GM12878 (cell line): ENCODE data around the gene FEN1. TPM values are rescaled to one million over a fixed set of nuclear protein-coding genes. Genes with fewer than 3 reads are reported as not detected.

Experiments used
- ATAC-seq: fragments of 200-7000 bp; cut with Tn5 transposase; 3 replicates; pipeline ENCODE4 v1.9.1; 2020; ENCODE audit warnings: mild to moderate bottlenecking, moderate library complexity
- BruUV-seq: library from RNA; stranded (reverse); fragments of 400-500 nt; replicated peaks from 2 replicates; lab custom pipeline; 2021; lab: Mats Ljungman, UMichigan
- CTCF ChIA-PET: fragments of 300-600 bp; sonication (Branson Sonifier 250); formaldehyde crosslinking; extraction: SDS; loops from one replicate; lab custom pipeline; 2021; ENCODE audit warnings: inconsistent platforms; lab: Yijun Ruan, JAX
- POLR2A ChIA-PET: fragments of 350-600 bp; formaldehyde crosslinking; extraction: SDS; loops from one replicate; lab custom pipeline; 2021; ENCODE audit warnings: inconsistent platforms; lab: Charles Lee
- RAD21 ChIA-PET: fragments of 300-600 bp; sonication (Branson Sonifier 250); formaldehyde crosslinking; loops from one replicate; lab custom pipeline; 2023; ENCODE audit warnings: antibody characterized with exemption; ENCODE audit not compliant: unreplicated experiment; lab: Charles Lee
- SMC1A ChIA-PET: fragments of 300-600 bp; sonication (Branson Sonifier 250); formaldehyde crosslinking; loops from one replicate; lab custom pipeline; 2023; ENCODE audit not compliant: unreplicated experiment, uncharacterized antibody; lab: Charles Lee
- DNase-seq: peaks from one replicate; pipeline ENCODE4 v3.0.0-alpha.2; 2011; ENCODE audit warnings: low read depth, low spot score
- FAIRE-seq: peaks from 3 replicates; lab custom pipeline; 2011; peaks lifted over from hg19 to GRCh38; lab: Jason Lieb, UNC
- H2AFZ ChIP-seq: 2 replicates; pipeline ENCODE4 v1.6.0; 2011; ENCODE audit warnings: low read depth, low read length, control low read depth; ENCODE audit not compliant: control insufficient read depth
- H3K27ac ChIP-seq: 2 replicates; pipeline ENCODE4 v1.5.1; 2011; ENCODE audit warnings: control low read depth; ENCODE audit not compliant: control insufficient read depth, insufficient read depth
- H3K27me3 ChIP-seq, 2 experiments: replicated peaks in 1 of 2; 2 replicates each; pipeline versions ENCODE4 v1.6.0 to v1.6.1; 2011; ENCODE audit warnings: low read length in 1 of 2; ENCODE audit not compliant: control insufficient read depth in 2 of 2, insufficient read depth in 2 of 2
- H3K36me3 ChIP-seq, 2 experiments: 2 replicates each; pipeline ENCODE4 v1.5.1; 2011; ENCODE audit warnings: low read length in 1 of 2; ENCODE audit not compliant: control insufficient read depth in 2 of 2, insufficient read depth in 2 of 2
- H3K4me1 ChIP-seq: 2 replicates; pipeline ENCODE4 v1.6.1; 2011; ENCODE audit warnings: mild to moderate bottlenecking, low read length, moderate library complexity, mixed read lengths; ENCODE audit not compliant: control insufficient read depth, insufficient read depth
- H3K4me2 ChIP-seq: 2 replicates; pipeline ENCODE4 v1.6.0; 2011; ENCODE audit warnings: control low read depth; ENCODE audit not compliant: control insufficient read depth, insufficient read depth
- H3K4me3 ChIP-seq: fragments of 200-600 bp; sonication (generic); 2 replicates; pipeline ENCODE4 v1.5.1; 2016
- H3K79me2 ChIP-seq: 2 replicates; pipeline ENCODE4 v1.6.0; 2011; ENCODE audit warnings: low read length; ENCODE audit not compliant: control insufficient read depth, insufficient read depth
- H3K9ac ChIP-seq: 2 replicates; pipeline ENCODE4 v1.8.0; 2011; ENCODE audit warnings: low read length, control low read depth, mixed read lengths; ENCODE audit not compliant: control insufficient read depth, insufficient read depth
- H3K9me3 ChIP-seq: replicated peaks from 3 replicates; pipeline ENCODE4 v1.5.1; 2011; ENCODE audit warnings: mild to moderate bottlenecking, low read length; ENCODE audit not compliant: control insufficient read depth, insufficient read depth
- H4K20me1 ChIP-seq: 2 replicates; pipeline ENCODE4 v1.6.0; 2011; ENCODE audit not compliant: control insufficient read depth, insufficient read depth
- CHD4 ChIP-seq: fragments of 200-600 bp; sonication (generic); IDR thresholded peaks from 2 replicates; pipeline ENCODE4 v1.6.1; 2016; ENCODE audit warnings: mild to moderate bottlenecking
- IRF4 ChIP-seq: IDR thresholded peaks from 2 replicates; pipeline ENCODE4 v1.6.1; 2011; ENCODE audit warnings: low read depth, low read length
- NR2C1 ChIP-seq: fragments of 450-650 bp; IDR thresholded peaks from 2 replicates; pipeline ENCODE4 v1.6.1; 2017; ENCODE audit warnings: antibody characterized with exemption, mild to moderate bottlenecking, moderate library complexity
- SIX5 ChIP-seq: IDR thresholded peaks from 2 replicates; pipeline ENCODE4 v1.6.1; 2011; ENCODE audit warnings: mild to moderate bottlenecking, low read depth, low read length, moderate library complexity; ENCODE audit not compliant: severe bottlenecking
- SMAD5 ChIP-seq: IDR thresholded peaks from 2 replicates; pipeline ENCODE4 v1.6.1; 2016; ENCODE audit warnings: antibody characterized with exemption, low read depth
- SUPT20H ChIP-seq: IDR thresholded peaks from 2 replicates; pipeline ENCODE4 v1.6.1; 2011; ENCODE audit warnings: low read depth, mild to moderate bottlenecking, low read length, moderate library complexity, borderline replicate concordance; ENCODE audit not compliant: control insufficient read depth
- TCF3 ChIP-seq: IDR thresholded peaks from 2 replicates; pipeline ENCODE4 v1.6.1; 2012; ENCODE audit warnings: low read depth, mild to moderate bottlenecking, low read length, borderline replicate concordance; ENCODE audit not compliant: insufficient read depth
- WGBS: methylation state at CpG from one replicate; pipeline ENCODE4 v1.1.6; 2016; ENCODE audit warnings: low lambda C conversion rate; ENCODE audit not compliant: insufficient replicate concordance, insufficient coverage; ENCODE audit errors: missing lambda C conversion rate; 5-methylcytosine and 5-hydroxymethylcytosine counted together
- in situ Hi-C: fragments of 300-500 bp; cut with MboI; formaldehyde crosslinking; loops from 9 replicates; pipeline ENCODE4 v1.14.3; 2018; ENCODE audit warnings: mixed read lengths
- intact Hi-C: fragments of 100-400 bp; cut with micrococcal nuclease; formaldehyde crosslinking; loops from one replicate; pipeline ENCODE4 v1.14.2; 2022; ENCODE audit not compliant: unreplicated experiment
- polyA plus RNA-seq, 11 experiments: library from polyadenylated mRNA; depleted of rRNA in 4 of 11; unstranded in 6 of 11; stranded (reverse) in 5 of 11; fragments of >200 nt; fragmentation: Nextera tagmentation in 4 of 11; fragmentation: Illumina TruSeq in 1 of 11; extraction: Ambion mirVana in 4 of 11; extraction: Trizol in 1 of 11; gene quantifications; 1 replicate in 1 of 11; 2 replicates in 10 of 11; pipeline versions ENCODE4 v1.2.1 to v1.2.3, GENCODE V29; 2011 to 2016; ENCODE audit warnings: inconsistent platforms in 2 of 11, missing spikeins in 2 of 11, low read depth in 1 of 11
- total RNA-seq, 4 experiments: library from RNA; depleted of rRNA in 3 of 4; stranded (reverse); fragments of >200 nt in 3 of 4; fragmentation: Illumina TruSeq in 1 of 4; extraction: Trizol in 1 of 4; gene quantifications; 2 replicates each; pipeline versions ENCODE4 v1.2.1 to v1.2.3, GENCODE V29; 2013 to 2021

Gene FEN1
- total and polyA plus RNA-seq, 10 of the 15 experiments (the other 5 are each of a cell fraction or from before 2014, with no cell fraction given), result 54.8 to 282 (median 125) TPM

DNA sequence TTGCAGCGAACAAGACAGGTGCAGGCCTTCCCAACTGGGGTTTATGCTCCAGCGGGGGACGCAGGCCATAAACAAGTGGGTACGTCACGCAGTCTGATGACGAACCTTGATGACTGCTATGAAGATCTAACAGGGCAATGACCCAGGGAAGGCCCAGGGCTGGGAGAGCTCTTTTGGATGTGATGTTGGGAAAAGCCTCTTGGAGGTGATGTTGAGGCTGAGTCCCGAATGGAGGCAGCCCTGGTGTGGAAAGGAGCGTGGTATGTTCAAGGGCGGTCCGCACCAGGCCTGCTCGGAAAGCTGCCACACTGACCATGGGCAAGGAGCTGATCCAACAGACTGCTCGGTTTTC lies 41.2 kb downstream of the FEN1 start:
- H3K27me3 ChIP-seq, result no peaks in the 10 kb centered on the region
- no peaks in the 10 kb centered on the region for H4K20me1 ChIP-seq
- WGBS, result 96% methylated on average over 12 of the region's 12 CpGs
- BruUV-seq, result no TSS peak
- no peak for ATAC-seq
- no peak overlapping the region for H2AFZ ChIP-seq
- TF ChIP-seq NR2C1 (no peak), CHD4 (no peak), SIX5 (no peak), TCF3 (no peak), SMAD5 (no peak), SUPT20H (no peak), IRF4 (no peak)
- peak overlapping the region; percentile 72 for H3K9ac ChIP-seq
- ChIA-PET POLR2A (interaction anchor here (1.1 to 4.8 kb wide), 9 partner anchors 13 to 78 kb away, joined by 3 to 76 read pairs (median 6); partner anchors contain the start of genes FADS1, FEN1 and TMEM258), SMC1A (interaction anchor here (0.7 to 2.3 kb wide), 7 partner anchors 18 to 87 kb away, joined by 3 to 18 read pairs (median 4); no protein-coding TSS in a partner anchor), CTCF (interaction anchor here (0.7 to 2.4 kb wide), 10 partner anchors 16 to 274 kb away, joined by 3 to 23 read pairs (median 5); partner anchors contain the start of genes FADS1 and FEN1), RAD21 (interaction anchor here (0.7 to 2.4 kb wide), 7 partner anchors 15 to 274 kb away, joined by 3 to 15 read pairs (median 4); partner anchors contain the start of gene FEN1)
- H3K79me2 ChIP-seq, result peaks cover 82% of the 10 kb centered on the region
- peak overlapping the region; percentile 33; the same call in 1 of the 2 replicates for H3K4me3 ChIP-seq
- H3K27ac ChIP-seq, result peak overlapping the region; percentile 95
- in situ Hi-C loops (no loop called here), intact Hi-C loops (loop anchor here (2.0 kb wide), 1 partner anchor 41 kb away; the partner anchor contains the start of genes FEN1 and TMEM258)
- no peak for DNase-seq
- no peak for FAIRE-seq
- H3K4me2 ChIP-seq, result peak overlapping the region; percentile 87
- H3K36me3 ChIP-seq, result peaks cover 10 to 17% of the 10 kb centered on the region in 2 experiments
- no peaks in the 10 kb centered on the region for H3K9me3 ChIP-seq
- peaks cover 36% of the 10 kb centered on the region for H3K4me1 ChIP-seq
